ENCODE results near the gene PDS5A.
"Not testable (repeated sequence)": the region's sequence is repeated elsewhere in the genome, so short reads cannot be mapped to it uniquely, and the experiment has no call there.

The PDS5A gene

DNA sequence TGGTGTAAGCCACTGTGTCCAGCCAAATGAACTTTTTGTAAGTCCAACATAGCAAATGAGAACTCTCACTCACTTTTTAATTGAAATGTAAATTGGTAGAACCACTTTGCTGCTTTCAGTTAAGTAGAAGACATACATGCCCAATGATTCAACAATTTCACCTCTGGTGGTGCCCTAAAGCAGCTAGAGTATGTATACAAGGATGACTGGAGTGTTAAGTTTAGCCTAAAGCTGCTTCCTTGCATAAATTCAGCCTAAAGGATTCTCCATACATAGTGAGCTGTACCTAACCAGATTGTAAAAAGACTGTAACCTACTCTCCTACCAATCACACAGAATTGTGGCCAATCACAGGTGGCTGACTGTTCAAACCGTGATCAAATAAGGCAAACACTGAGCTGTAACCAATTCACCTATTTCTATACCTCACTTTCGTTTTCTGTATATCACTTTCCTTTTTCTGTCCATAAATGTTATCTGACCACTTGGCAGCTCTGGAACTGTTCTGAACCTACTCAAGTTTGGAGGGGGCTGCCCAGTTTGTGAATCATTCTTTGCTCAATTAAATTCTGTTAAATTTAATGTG lies 39.9 kb downstream of the PDS5A start:
- Mint-ChIP-seq H3K4me3 (peak overlapping the region; percentile 9), H3K36me3 (ENCODE audit: low read depth) (peaks cover 35% of the 10 kb centered on the region), H3K27ac (peak overlapping the region; percentile 56), H3K27me3 (no peaks in the 10 kb centered on the region), H3K4me1 (ENCODE audit: low read depth) (peaks cover 66% of the 10 kb centered on the region), H3K9me3 (no peaks in the 10 kb centered on the region)

DNA sequence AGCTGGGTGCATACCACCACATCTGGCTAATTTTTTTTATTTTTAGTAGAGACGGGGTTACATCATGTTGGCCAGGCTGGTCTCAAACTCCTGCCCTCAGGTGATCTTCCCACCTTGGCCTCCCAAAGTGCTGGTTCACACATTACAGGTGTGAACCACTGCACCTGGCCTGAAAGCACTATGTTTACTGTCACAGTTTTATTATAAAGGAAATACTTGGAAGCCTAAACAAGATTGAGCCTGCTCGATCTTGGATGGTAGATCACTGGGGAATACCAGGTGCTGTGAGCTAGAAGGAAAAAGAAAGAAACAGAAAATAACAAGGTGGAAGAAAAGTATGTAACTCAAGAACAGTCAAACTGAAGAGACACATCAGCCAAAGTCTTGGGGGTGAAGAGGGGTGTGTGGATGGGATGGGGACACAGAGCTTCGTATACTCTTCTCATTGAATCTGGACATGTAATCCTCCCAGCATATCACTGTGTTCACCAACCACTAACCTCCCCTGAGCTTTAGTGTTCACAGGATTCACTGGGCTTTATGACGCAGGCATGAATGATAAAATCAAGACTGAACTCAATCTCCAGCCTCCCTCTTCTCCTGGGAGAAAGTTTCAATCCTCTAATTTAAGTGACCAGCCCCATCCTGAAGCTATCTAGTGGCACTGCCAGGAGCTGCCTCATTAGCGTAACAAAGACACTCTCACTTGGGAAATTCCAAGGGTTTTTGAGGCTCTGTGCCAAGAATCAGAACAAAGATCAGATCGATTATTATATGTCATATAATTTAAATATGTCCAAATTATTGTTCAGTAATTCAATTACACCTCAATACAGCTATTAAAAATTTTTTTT lies 40.9 kb downstream of the PDS5A start:
- H3K4me3 Mint-ChIP-seq = no peak overlapping the region
- peak overlapping the region; percentile 21 for H3K27ac Mint-ChIP-seq
- H3K4me1 Mint-ChIP-seq (ENCODE audit: low read depth) = peaks cover 67% of the 10 kb centered on the region
- H3K36me3 Mint-ChIP-seq (ENCODE audit: low read depth) = peaks cover 35% of the 10 kb centered on the region
- H3K9me3 Mint-ChIP-seq = no peaks in the 10 kb centered on the region
- H3K27me3 Mint-ChIP-seq = no peaks in the 10 kb centered on the region

DNA sequence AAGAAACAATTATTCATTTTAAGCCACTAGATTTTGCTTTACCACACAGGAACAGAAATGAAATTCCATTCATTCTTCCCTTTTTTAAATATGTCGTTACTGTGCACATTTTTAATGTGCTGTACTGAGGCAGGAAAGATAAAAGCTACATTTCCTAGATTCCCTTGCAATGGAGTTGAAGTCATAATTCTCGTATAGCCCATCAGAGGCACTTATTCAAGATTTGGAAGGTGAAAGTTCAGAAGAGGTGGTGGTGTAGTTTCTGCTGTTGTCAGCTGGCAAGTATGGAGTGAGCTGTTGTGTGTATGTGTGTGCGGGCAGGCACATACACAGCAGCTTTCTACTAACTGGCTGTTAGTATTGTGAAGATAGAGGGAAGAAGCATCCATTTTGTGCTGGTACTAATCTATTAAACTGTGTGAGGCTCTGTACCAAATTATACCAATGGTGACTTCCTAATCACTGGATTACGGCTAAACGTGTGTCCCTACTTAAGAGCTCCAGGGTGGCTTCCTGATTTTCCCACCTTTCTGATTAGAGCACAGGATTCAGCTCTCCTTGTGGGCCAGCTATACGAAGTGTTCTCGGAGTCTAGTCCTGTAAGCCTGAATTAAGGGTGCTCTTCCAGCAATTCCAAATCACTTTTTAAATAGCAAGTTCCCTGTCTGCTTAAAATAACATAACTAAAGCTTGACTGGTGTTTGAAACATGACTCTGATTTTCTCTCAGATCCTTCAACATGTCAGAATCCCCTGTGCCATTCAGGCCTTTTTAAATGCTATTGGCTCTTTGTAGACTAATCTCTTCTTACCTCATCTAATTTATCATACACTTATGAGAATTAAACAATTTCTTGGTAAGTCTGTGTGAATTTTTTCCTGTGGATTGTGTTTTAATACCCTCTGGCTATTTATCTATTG lies 43.8 kb downstream of the PDS5A start:
- Mint-ChIP-seq H3K36me3 (ENCODE audit: low read depth) (peaks cover 35% of the 10 kb centered on the region), H3K27ac (peak overlapping the region; percentile 81), H3K4me1 (ENCODE audit: low read depth) (peaks cover 68% of the 10 kb centered on the region), H3K9me3 (no peaks in the 10 kb centered on the region), H3K4me3 (peak overlapping the region; percentile 55), H3K27me3 (no peaks in the 10 kb centered on the region)

GRCh38 chr4:39932776-39933402 lies 44.8 kb downstream of the PDS5A start:
- H3K4me1 Mint-ChIP-seq (ENCODE audit: low read depth) = peaks cover 66% of the 10 kb centered on the region
- H3K27me3 Mint-ChIP-seq = no peaks in the 10 kb centered on the region
- peak overlapping the region; percentile 55 for H3K4me3 Mint-ChIP-seq
- H3K27ac Mint-ChIP-seq = peak overlapping the region; percentile 81
- peaks cover 37% of the 10 kb centered on the region for H3K36me3 Mint-ChIP-seq (ENCODE audit: low read depth)
- no peaks in the 10 kb centered on the region for H3K9me3 Mint-ChIP-seq

DNA sequence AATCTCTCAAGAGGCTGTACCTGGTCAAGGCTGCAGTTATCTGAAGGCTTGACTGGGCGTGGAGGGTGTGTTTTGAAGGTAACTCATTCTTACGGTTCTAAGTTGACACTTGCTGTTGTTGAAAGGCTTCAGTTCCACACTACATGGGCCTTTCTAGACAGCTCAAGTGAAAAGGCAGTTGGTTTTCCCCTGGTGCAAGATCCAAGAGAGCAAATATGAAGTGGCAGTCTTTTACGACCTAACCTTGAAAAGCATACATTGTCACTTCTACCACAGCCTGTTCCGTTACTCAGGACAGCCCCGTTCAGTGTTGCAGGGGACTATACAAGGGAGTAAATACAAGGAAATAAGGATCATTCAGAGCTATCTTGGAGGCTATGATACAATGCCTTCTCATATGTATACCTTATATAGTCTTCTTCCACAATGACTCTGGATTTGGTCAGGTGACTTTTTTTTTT lies 46.2 kb downstream of the PDS5A start:
- H3K27ac Mint-ChIP-seq = peak overlapping the region; percentile 56
- no peak overlapping the region for H3K4me3 Mint-ChIP-seq
- H3K27me3 Mint-ChIP-seq = no peaks in the 10 kb centered on the region
- H3K36me3 Mint-ChIP-seq (ENCODE audit: low read depth) = peaks cover 42% of the 10 kb centered on the region
- H3K4me1 Mint-ChIP-seq (ENCODE audit: low read depth) = peaks cover 55% of the 10 kb centered on the region
- H3K9me3 Mint-ChIP-seq = no peaks in the 10 kb centered on the region

DNA sequence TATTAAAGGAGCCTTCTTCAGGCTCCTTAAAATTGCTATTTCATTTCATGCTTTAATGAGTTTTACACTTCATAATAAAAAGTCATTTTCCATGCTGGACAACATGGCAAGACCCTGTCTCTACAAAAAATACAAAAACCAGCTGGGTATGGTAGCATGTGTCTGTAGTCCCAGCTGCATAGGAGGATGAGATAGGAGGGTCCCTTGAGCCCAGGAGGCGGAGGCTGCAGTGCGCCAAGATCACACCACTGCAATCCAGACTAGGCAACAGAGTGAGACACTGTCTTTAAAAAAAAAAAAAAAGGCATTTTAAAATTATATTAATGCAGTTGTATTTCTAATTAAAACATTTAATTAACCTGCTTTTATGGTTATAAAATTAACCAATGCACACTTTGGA lies 49.2 kb downstream of the PDS5A start:
- Mint-ChIP-seq H3K4me1 (ENCODE audit: low read depth) (peaks cover 34% of the 10 kb centered on the region), H3K4me3 (no peak overlapping the region), H3K27ac (no peak overlapping the region), H3K36me3 (ENCODE audit: low read depth) (peaks cover 41% of the 10 kb centered on the region), H3K27me3 (no peaks in the 10 kb centered on the region), H3K9me3 (no peaks in the 10 kb centered on the region)

GRCh38 chr4:39924014-39924413 lies 53.7 kb downstream of the PDS5A start:
- H3K27ac Mint-ChIP-seq = peak overlapping the region; percentile 4
- no peak overlapping the region for H3K4me3 Mint-ChIP-seq
- no peaks in the 10 kb centered on the region for H3K9me3 Mint-ChIP-seq
- H3K4me1 Mint-ChIP-seq (ENCODE audit: low read depth) = peaks cover 9% of the 10 kb centered on the region
- H3K36me3 Mint-ChIP-seq (ENCODE audit: low read depth) = peaks cover 56% of the 10 kb centered on the region
- no peaks in the 10 kb centered on the region for H3K27me3 Mint-ChIP-seq

DNA sequence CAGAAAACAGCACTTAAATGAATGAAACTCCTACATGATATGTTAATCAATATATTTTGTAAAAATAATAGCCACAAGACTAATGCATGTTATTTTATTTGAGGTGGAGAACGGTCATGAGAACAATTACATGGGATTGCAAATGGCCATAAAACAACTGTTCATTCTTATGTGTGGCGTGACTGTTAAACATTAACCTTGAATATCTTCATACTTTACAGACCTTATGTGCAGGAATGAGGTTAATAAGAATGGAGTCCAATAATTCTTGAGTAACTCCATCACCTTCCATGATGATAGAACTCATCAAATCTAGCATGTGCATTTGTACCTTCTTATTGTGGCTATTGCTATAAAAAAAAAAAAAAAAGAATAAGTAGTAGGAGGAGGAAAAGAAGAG lies 55.3 kb downstream of the PDS5A start:
- Mint-ChIP-seq H3K9me3 (no peaks in the 10 kb centered on the region), H3K4me1 (ENCODE audit: low read depth) (peaks cover 5% of the 10 kb centered on the region), H3K4me3 (no peak overlapping the region), H3K27ac (no peak overlapping the region), H3K36me3 (ENCODE audit: low read depth) (peaks cover 52% of the 10 kb centered on the region), H3K27me3 (no peaks in the 10 kb centered on the region)

GRCh38 chr4:39913471-39913870 lies 64.2 kb downstream of the PDS5A start:
- Mint-ChIP-seq H3K4me3 (no peak overlapping the region), H3K27me3 (no peaks in the 10 kb centered on the region), H3K9me3 (no peaks in the 10 kb centered on the region), H3K27ac (no peak overlapping the region), H3K4me1 (ENCODE audit: low read depth) (no peaks in the 10 kb centered on the region), H3K36me3 (ENCODE audit: low read depth) (peaks cover 58% of the 10 kb centered on the region)

GRCh38 chr4:39910064-39910463 lies 67.6 kb downstream of the PDS5A start:
- no peak overlapping the region for H3K4me3 Mint-ChIP-seq
- H3K27ac Mint-ChIP-seq = no peak overlapping the region
- no peaks in the 10 kb centered on the region for H3K9me3 Mint-ChIP-seq
- H3K4me1 Mint-ChIP-seq (ENCODE audit: low read depth) = peaks cover 6% of the 10 kb centered on the region
- no peaks in the 10 kb centered on the region for H3K27me3 Mint-ChIP-seq
- H3K36me3 Mint-ChIP-seq (ENCODE audit: low read depth) = peaks cover 67% of the 10 kb centered on the region

GRCh38 chr4:39908284-39908683 lies 69.4 kb downstream of the PDS5A start:
- no peak overlapping the region for H3K4me3 Mint-ChIP-seq
- H3K4me1 Mint-ChIP-seq (ENCODE audit: low read depth) = peaks cover 6% of the 10 kb centered on the region
- no peaks in the 10 kb centered on the region for H3K27me3 Mint-ChIP-seq
- no peaks in the 10 kb centered on the region for H3K9me3 Mint-ChIP-seq
- H3K36me3 Mint-ChIP-seq (ENCODE audit: low read depth) = peaks cover 58% of the 10 kb centered on the region
- H3K27ac Mint-ChIP-seq = no peak overlapping the region

- peak overlapping the region; percentile 23 for H3K27ac Mint-ChIP-seq
- H3K36me3 Mint-ChIP-seq (ENCODE audit: low read depth) = peaks cover 51% of the 10 kb centered on the region
- peaks cover 6% of the 10 kb centered on the region for H3K4me1 Mint-ChIP-seq (ENCODE audit: low read depth)
- H3K4me3 Mint-ChIP-seq = no peak overlapping the region
- H3K9me3 Mint-ChIP-seq = no peaks in the 10 kb centered on the region
- H3K27me3 Mint-ChIP-seq = no peaks in the 10 kb centered on the region
Observed at GRCh38 chr4:39905656-39906055, 72.1 kb downstream of the PDS5A start.

DNA sequence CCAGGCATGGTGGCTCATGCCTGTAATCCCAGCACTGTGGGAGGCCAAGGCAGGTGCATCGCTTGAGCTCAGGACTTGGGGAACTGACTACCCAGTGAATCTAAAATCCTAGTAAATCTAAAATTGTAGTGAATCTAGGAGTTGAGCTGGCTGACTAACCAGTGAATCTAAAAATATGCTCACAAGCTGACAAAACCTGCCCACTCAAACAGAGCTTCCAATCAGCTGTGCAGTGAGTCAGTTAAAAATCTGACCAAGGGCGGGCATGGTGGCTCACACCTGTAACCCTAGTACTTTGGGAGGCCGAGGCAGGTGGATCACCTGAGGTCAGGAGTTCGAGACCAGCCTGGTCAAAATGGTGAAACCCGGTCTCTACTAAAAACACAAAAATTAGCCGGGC lies 72.7 kb downstream of the PDS5A start:
- H3K9me3 Mint-ChIP-seq; H3K4me1 Mint-ChIP-seq (ENCODE audit: low read depth); H3K27me3 Mint-ChIP-seq; H3K4me3 Mint-ChIP-seq; H3K27ac Mint-ChIP-seq: not testable (repeated sequence)
- peaks cover 50% of the 10 kb centered on the region for H3K36me3 Mint-ChIP-seq (ENCODE audit: low read depth)

- H3K27me3 Mint-ChIP-seq = no peaks in the 10 kb centered on the region
- no peak overlapping the region for H3K4me3 Mint-ChIP-seq
- no peaks in the 10 kb centered on the region for H3K4me1 Mint-ChIP-seq (ENCODE audit: low read depth)
- peak overlapping the region; percentile 19 for H3K27ac Mint-ChIP-seq
- H3K9me3 Mint-ChIP-seq = no peaks in the 10 kb centered on the region
- H3K36me3 Mint-ChIP-seq (ENCODE audit: low read depth) = peaks cover 64% of the 10 kb centered on the region
Observed at GRCh38 chr4:39900966-39901365, 76.7 kb downstream of the PDS5A start.
